ENCODE results near the gene UBAC2. TPM values are rescaled to one million over a fixed set of nuclear protein-coding genes. Genes with fewer than 3 reads are reported as not detected.

Gene UBAC2
- total RNA-seq, 4 donors from 2014 or later = 67.3 to 111 (median 93.8) TPM

DNA sequence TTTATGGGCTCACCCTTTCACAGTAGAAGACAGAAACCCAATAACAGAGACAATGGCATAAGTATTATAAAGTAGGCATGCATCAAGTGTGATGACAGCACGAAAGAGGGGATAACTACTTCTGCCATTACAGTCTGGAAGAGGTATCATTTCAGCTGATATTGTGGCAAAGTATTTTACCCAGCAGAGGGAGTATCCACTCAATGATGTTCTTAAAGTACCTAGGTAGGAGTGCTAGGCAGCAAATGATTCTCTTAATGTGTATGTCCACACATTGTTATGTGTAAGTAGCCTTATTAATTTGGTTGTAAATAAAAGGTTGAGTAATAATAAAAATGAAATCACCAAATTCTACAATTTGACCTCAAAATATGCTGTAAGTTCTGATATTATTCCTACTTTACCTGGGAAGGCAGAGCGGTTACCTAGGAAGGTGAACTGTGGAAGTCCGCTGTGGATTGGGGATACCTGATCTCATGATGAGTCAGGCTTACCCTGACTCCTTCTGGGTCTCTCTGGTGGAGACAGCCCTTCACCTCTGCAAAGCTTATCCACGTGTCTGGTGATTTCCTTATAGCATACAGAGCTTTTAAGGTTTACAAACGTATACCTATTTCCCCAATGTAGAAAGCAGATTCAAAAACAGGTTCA, 4.1 kb upstream of the UBAC2 start:
- Histone ChIP-seq H3K4me3 (no peak overlapping the region), H3K27ac (peak overlapping the region; percentile 38), H3K36me3 (no peaks in the 10 kb centered on the region), H3K9me3 (no peaks in the 10 kb centered on the region), H3K27me3 (no peaks in the 10 kb centered on the region), H3K4me1 (peaks cover 42% of the 10 kb centered on the region)
- 84% methylated on average over 5 of the region's 5 CpGs for WGBS
- TF ChIP-seq, protein P1, sequence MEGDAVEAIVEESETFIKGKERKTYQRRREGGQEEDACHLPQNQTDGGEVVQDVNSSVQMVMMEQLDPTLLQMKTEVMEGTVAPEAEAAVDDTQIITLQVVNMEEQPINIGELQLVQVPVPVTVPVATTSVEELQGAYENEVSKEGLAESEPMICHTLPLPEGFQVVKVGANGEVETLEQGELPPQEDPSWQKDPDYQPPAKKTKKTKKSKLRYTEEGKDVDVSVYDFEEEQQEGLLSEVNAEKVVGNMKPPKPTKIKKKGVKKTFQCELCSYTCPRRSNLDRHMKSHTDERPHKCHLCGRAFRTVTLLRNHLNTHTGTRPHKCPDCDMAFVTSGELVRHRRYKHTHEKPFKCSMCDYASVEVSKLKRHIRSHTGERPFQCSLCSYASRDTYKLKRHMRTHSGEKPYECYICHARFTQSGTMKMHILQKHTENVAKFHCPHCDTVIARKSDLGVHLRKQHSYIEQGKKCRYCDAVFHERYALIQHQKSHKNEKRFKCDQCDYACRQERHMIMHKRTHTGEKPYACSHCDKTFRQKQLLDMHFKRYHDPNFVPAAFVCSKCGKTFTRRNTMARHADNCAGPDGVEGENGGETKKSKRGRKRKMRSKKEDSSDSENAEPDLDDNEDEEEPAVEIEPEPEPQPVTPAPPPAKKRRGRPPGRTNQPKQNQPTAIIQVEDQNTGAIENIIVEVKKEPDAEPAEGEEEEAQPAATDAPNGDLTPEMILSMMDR (IDR thresholded peaks at IDR 0.05) = no peak
- TF ChIP-seq POLR2AphosphoS5 (IDR thresholded peaks at IDR 0.05) = no peak
- TF ChIP-seq EP300 (IDR thresholded peaks at IDR 0.05) = no peak
- no peak for TF ChIP-seq POLR2A (IDR thresholded peaks at IDR 0.05)
- DNase-seq (ENCODE audit: low spot score in 2 of 2) = no peak

DNA sequence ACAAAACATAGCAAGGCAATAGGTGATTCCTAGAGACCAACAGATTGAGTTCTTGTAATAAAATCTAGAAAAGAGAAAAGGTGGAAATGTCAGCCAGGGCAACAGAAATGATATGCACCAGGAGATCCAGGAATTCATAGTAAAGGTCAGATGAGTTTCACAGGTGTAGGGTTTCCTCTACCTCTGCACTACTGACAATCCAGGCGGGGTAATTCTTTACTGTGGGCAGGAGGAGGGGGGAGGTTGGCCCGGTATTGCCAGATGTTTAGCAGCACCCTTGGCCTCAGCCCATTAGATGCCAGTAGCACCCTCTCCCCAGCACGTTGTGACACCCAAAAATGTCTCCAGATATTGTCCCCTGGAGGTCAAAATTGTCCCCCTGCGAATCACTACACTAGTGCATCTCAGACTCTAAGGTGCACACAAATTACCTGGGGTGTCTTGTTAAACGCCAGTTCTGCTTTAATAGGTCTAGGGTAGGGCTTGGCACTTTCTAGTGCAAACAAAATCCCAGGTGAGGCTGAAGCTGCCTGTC, 3.5 kb upstream of the UBAC2 start:
- H3K27ac ChIP-seq = peak overlapping the region; percentile 38
- WGBS = 48% methylated on average over 5 of the region's 5 CpGs
- no peak for TF ChIP-seq POLR2A (IDR thresholded peaks at IDR 0.05)
- no peak for TF ChIP-seq EP300 (IDR thresholded peaks at IDR 0.05)
- TF ChIP-seq, protein P1 (IDR thresholded peaks at IDR 0.05) = no peak
- no peak for TF ChIP-seq POLR2AphosphoS5 (IDR thresholded peaks at IDR 0.05)
- no peak overlapping the region for H3K4me3 ChIP-seq
- H3K36me3 ChIP-seq = no peaks in the 10 kb centered on the region
- no peaks in the 10 kb centered on the region for H3K27me3 ChIP-seq
- H3K4me1 ChIP-seq = peaks cover 40% of the 10 kb centered on the region
- H3K9me3 ChIP-seq = no peaks in the 10 kb centered on the region
- DNase-seq (ENCODE audit: low spot score in 2 of 2) = no peak

DNA sequence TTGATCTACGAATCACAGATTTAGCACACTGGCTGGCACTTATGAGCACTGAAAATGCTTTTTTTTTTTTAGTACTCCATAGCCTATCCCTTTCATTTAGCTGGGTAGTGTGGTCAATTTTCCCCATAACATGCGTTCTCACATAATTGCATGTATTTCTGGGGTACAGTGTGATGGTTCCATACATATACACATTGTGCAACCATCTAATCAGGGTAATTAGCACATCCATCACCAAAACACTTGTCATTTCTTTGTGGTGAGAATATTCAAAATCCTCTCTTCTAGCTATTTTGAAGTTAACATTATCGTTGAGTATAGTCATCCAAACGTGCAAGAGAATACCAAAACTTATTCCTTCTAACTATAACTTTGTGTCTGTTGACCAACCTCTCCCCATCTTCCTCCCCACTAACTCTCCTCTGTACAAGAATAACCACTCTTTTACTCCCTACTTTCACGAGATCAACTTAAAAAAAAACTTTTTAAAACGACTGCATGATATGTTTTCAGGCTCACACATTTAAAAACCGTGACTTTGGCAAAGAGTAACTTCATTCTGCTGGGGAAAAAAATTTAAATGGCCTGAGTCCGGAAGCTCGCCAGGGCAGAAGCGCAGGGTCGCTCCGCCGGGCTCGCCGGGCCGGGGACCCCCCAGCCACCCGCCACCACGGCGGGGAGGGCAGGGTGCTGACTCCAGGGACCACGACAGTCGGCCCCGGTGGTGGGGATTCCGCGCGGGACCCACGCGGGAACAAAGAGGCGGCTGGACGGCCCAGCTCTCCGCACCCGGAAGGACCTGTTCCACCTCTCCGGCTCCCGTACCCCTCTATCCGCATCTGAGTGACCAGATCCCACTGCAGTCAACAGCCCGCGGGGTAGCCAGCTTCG, 868 bp upstream of the UBAC2 start:
- WGBS = 6% methylated on average over 26 of the region's 37 CpGs
- Histone ChIP-seq H3K27me3 (no peaks in the 10 kb centered on the region), H3K9me3 (no peaks in the 10 kb centered on the region), H3K4me3 (peak overlapping the region; percentile 99), H3K4me1 (peaks cover 52% of the 10 kb centered on the region), H3K36me3 (no peaks in the 10 kb centered on the region), H3K27ac (peak overlapping the region; percentile 99)
- DNase-seq (ENCODE audit: low spot score in 2 of 2) = no peak
- TF ChIP-seq POLR2AphosphoS5 (IDR thresholded peaks at IDR 0.05) = no peak
- TF ChIP-seq, protein P1 (IDR thresholded peaks at IDR 0.05) = no peak
- no peak for TF ChIP-seq EP300 (IDR thresholded peaks at IDR 0.05)
- TF ChIP-seq POLR2A (IDR thresholded peaks at IDR 0.05) = no peak

DNA sequence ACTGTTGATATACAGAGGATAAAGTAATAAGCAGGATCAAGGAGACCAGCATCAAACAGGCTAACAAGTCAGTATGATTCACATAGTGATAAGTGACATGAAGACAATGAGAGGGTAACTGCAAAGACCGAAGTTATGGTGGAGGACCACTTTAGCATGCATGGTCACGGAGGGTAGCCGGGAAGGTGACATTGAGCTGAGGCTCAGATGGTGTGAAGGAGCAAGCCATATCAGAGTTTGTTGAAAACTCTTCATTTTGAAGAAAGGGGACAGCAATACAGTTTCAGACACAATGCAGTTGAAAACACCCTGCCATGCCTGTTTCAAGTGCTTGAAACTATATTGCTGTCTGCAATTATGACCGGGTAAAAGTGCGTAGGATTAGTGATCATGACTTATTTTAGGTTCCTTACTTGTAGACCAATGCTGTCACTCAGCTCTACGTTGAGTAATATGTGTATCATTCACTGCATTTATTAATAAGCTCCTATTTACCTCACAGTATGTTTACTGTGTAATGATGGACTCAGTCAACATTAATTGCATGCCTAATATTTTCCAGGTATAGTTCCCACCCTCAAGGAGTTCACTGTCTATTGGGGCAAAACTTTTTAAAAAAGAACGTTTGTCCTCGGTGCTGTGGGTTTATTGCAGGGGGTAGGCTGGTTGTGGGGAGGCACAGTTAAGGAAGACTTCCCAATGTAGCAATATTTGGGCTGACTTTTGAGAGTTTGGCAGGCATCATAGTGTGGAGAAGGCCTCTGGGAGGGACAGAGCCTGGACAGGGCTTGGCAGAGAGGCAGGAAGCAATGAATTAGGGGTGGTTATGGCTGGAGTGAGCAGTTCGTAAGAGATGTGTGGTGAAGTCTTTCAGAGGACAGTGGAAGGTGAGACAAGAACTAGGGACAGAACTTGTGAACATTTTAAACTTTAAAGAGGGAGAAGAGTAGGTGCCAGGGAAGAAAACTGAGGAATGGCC, 3.2 kb downstream of the UBAC2 start:
- no peak overlapping the region for H3K4me3 ChIP-seq
- H3K9me3 ChIP-seq = no peaks in the 10 kb centered on the region
- no peak for TF ChIP-seq EP300 (IDR thresholded peaks at IDR 0.05)
- TF ChIP-seq POLR2A (IDR thresholded peaks at IDR 0.05) = no peak
- TF ChIP-seq POLR2AphosphoS5 (IDR thresholded peaks at IDR 0.05) = no peak
- TF ChIP-seq, protein P1 (IDR thresholded peaks at IDR 0.05) = no peak
- peaks cover 5% of the 10 kb centered on the region for H3K36me3 ChIP-seq
- DNase-seq (ENCODE audit: low spot score in 2 of 2) = no peak
- WGBS = 72% methylated on average over 9 of the region's 9 CpGs
- H3K4me1 ChIP-seq = peaks cover 54% of the 10 kb centered on the region
- H3K27me3 ChIP-seq = no peaks in the 10 kb centered on the region
- no peak overlapping the region for H3K27ac ChIP-seq

All from suprapubic skin (tissue), 4 donors.